ENCODE results near the gene EFCAB6. TPM values are rescaled to one million over a fixed set of nuclear protein-coding genes. Genes with fewer than 3 reads are reported as not detected.

Gene EFCAB6
- total and polyA plus RNA-seq, 4 experiments from 2014 or later = 0.15 to 0.91 (median 0.84) TPM; not detected in 1

- Mint-ChIP-seq H3K36me3 (no peaks in the 10 kb centered on the region), H3K9me3 (no peaks in the 10 kb centered on the region), H3K4me1 (no peaks in the 10 kb centered on the region), H3K27ac (no peak overlapping the region), H3K27me3 (peaks cover 0 to 1% of the 10 kb centered on the region in 2 donors), H3K4me3 (no peak overlapping the region)
- Histone ChIP-seq H3K27me3 (ENCODE audit: insufficient read depth, low read length) (no peaks in the 10 kb centered on the region), H3K9me3 (ENCODE audit: control insufficient read depth in 1 of 2, low read length in 2 of 2) (no peaks in the 10 kb centered on the region), H3K27ac (ENCODE audit: low read depth, low read length) (no peak overlapping the region), H3K4me3 (ENCODE audit: low read length in 2 of 2) (no peak overlapping the region), H3K36me3 (ENCODE audit: insufficient read depth, low read length) (no peaks in the 10 kb centered on the region), H3K4me1 (ENCODE audit: insufficient read depth, low read length) (no peaks in the 10 kb centered on the region)
- intact Hi-C loops (cut with micrococcal nuclease) = no loop called here
- POLR2A ChIA-PET (ENCODE audit: partially characterized antibody) = no interaction called here
- CTCF ChIA-PET (ENCODE audit: partially characterized antibody) = interaction anchor here (1.0 kb wide), 1 partner anchor 387 kb away, joined by 3 read pairs; no protein-coding TSS in a partner anchor
- no peak for DNase-seq
Observed at GRCh38 chr22:43497956-43498855, 313.9 kb downstream of the EFCAB6 start.

- peaks cover 0 to 3% (median 0%) of the 10 kb centered on the region in 8 donors for H3K9me3 Mint-ChIP-seq
- Histone ChIP-seq H3K36me3 (ENCODE audit: insufficient read depth, low read length) (no peaks in the 10 kb centered on the region), H3K27ac (ENCODE audit: low read depth, low read length) (no peak overlapping the region), H3K9me3 (ENCODE audit: control insufficient read depth in 1 of 2, low read length in 2 of 2) (no peaks in the 10 kb centered on the region), H3K27me3 (ENCODE audit: insufficient read depth, low read length) (no peaks in the 10 kb centered on the region), H3K4me1 (ENCODE audit: insufficient read depth, low read length) (no peaks in the 10 kb centered on the region), H3K4me3 (ENCODE audit: low read length in 2 of 2) (no peak overlapping the region)
- no peaks in the 10 kb centered on the region for H3K36me3 Mint-ChIP-seq
- no peak overlapping the region for H3K27ac Mint-ChIP-seq
- peaks cover 0 to 1% of the 10 kb centered on the region in 2 donors for H3K27me3 Mint-ChIP-seq
- no peak for DNase-seq
- H3K4me3 Mint-ChIP-seq = no peak overlapping the region
- POLR2A ChIA-PET (ENCODE audit: partially characterized antibody) = no interaction called here
- H3K4me1 Mint-ChIP-seq = no peaks in the 10 kb centered on the region
- CTCF ChIA-PET (ENCODE audit: partially characterized antibody) = no interaction called here
- intact Hi-C loops (cut with micrococcal nuclease) = no loop called here
Observed at GRCh38 chr22:43493297-43493696, 318.8 kb downstream of the EFCAB6 start.

- no peaks in the 10 kb centered on the region for H3K27me3 ChIP-seq (ENCODE audit: insufficient read depth, low read length)
- H3K36me3 ChIP-seq (ENCODE audit: insufficient read depth, low read length) = no peaks in the 10 kb centered on the region
- Mint-ChIP-seq H3K36me3 (no peaks in the 10 kb centered on the region), H3K27me3 (peaks cover 0 to 1% of the 10 kb centered on the region in 2 donors), H3K27ac (no peak overlapping the region), H3K9me3 (peaks cover 0 to 3% (median 0%) of the 10 kb centered on the region in 8 donors), H3K4me3 (no peak overlapping the region), H3K4me1 (no peaks in the 10 kb centered on the region)
- H3K27ac ChIP-seq (ENCODE audit: low read depth, low read length) = no peak overlapping the region
- H3K4me3 ChIP-seq (ENCODE audit: low read length in 2 of 2) = no peak overlapping the region
- DNase-seq = no peak
- intact Hi-C loops (cut with micrococcal nuclease) = no loop called here
- CTCF ChIA-PET (ENCODE audit: partially characterized antibody) = no interaction called here
- H3K4me1 ChIP-seq (ENCODE audit: insufficient read depth, low read length) = no peaks in the 10 kb centered on the region
- POLR2A ChIA-PET (ENCODE audit: partially characterized antibody) = no interaction called here
- no peaks in the 10 kb centered on the region for H3K9me3 ChIP-seq (ENCODE audit: control insufficient read depth in 1 of 2, low read length in 2 of 2)
Observed at GRCh38 chr22:43491737-43492136, 320.4 kb downstream of the EFCAB6 start.

- Mint-ChIP-seq H3K27ac (no peak overlapping the region), H3K4me3 (no peak overlapping the region), H3K4me1 (no peaks in the 10 kb centered on the region), H3K27me3 (peaks cover 0 to 1% of the 10 kb centered on the region in 2 donors), H3K36me3 (no peaks in the 10 kb centered on the region), H3K9me3 (peaks cover 0 to 3% (median 0%) of the 10 kb centered on the region in 8 donors)
- H3K9me3 ChIP-seq (ENCODE audit: control insufficient read depth in 1 of 2, low read length in 2 of 2) = no peaks in the 10 kb centered on the region
- intact Hi-C loops (cut with micrococcal nuclease) = no loop called here
- no peaks in the 10 kb centered on the region for H3K4me1 ChIP-seq (ENCODE audit: insufficient read depth, low read length)
- DNase-seq = no peak
- no peaks in the 10 kb centered on the region for H3K36me3 ChIP-seq (ENCODE audit: insufficient read depth, low read length)
- H3K27me3 ChIP-seq (ENCODE audit: insufficient read depth, low read length) = no peaks in the 10 kb centered on the region
- CTCF ChIA-PET (ENCODE audit: partially characterized antibody) = no interaction called here
- no peak overlapping the region for H3K27ac ChIP-seq (ENCODE audit: low read depth, low read length)
- H3K4me3 ChIP-seq (ENCODE audit: low read length in 2 of 2) = no peak overlapping the region
- POLR2A ChIA-PET (ENCODE audit: partially characterized antibody) = no interaction called here
Observed at GRCh38 chr22:43491177-43491576, 320.9 kb downstream of the EFCAB6 start.

- Histone ChIP-seq H3K27ac (ENCODE audit: low read depth, low read length) (no peak overlapping the region), H3K27me3 (ENCODE audit: insufficient read depth, low read length) (no peaks in the 10 kb centered on the region), H3K4me1 (ENCODE audit: insufficient read depth, low read length) (no peaks in the 10 kb centered on the region), H3K9me3 (ENCODE audit: control insufficient read depth in 1 of 2, low read length in 2 of 2) (no peaks in the 10 kb centered on the region), H3K4me3 (ENCODE audit: low read length in 2 of 2) (no peak overlapping the region), H3K36me3 (ENCODE audit: insufficient read depth, low read length) (no peaks in the 10 kb centered on the region)
- H3K4me3 Mint-ChIP-seq = no peak overlapping the region
- peaks cover 0 to 3% (median 0%) of the 10 kb centered on the region in 8 donors for H3K9me3 Mint-ChIP-seq
- H3K36me3 Mint-ChIP-seq = no peaks in the 10 kb centered on the region
- intact Hi-C loops (cut with micrococcal nuclease) = no loop called here
- no peak for DNase-seq
- POLR2A ChIA-PET (ENCODE audit: partially characterized antibody) = no interaction called here
- H3K27ac Mint-ChIP-seq = no peak overlapping the region
- H3K27me3 Mint-ChIP-seq = peaks cover 0 to 1% of the 10 kb centered on the region in 2 donors
- CTCF ChIA-PET (ENCODE audit: partially characterized antibody) = no interaction called here
- H3K4me1 Mint-ChIP-seq = no peaks in the 10 kb centered on the region
Observed at GRCh38 chr22:43490311-43490710, 321.8 kb downstream of the EFCAB6 start.

GRCh38 chr22:43488937-43489336 lies 323.2 kb downstream of the EFCAB6 start:
- POLR2A ChIA-PET (ENCODE audit: partially characterized antibody) = no interaction called here

GRCh38 chr22:43488031-43488866 lies 323.9 kb downstream of the EFCAB6 start:
- Mint-ChIP-seq H3K4me1 (no peaks in the 10 kb centered on the region), H3K4me3 (no peak overlapping the region), H3K27ac (no peak overlapping the region), H3K9me3 (peaks cover 0 to 3% (median 0%) of the 10 kb centered on the region in 8 donors), H3K36me3 (no peaks in the 10 kb centered on the region), H3K27me3 (no peaks in the 10 kb centered on the region)
- Histone ChIP-seq H3K27ac (ENCODE audit: low read depth, low read length) (no peak overlapping the region), H3K36me3 (ENCODE audit: insufficient read depth, low read length) (no peaks in the 10 kb centered on the region), H3K9me3 (ENCODE audit: control insufficient read depth in 1 of 2, low read length in 2 of 2) (no peaks in the 10 kb centered on the region), H3K27me3 (ENCODE audit: insufficient read depth, low read length) (no peaks in the 10 kb centered on the region), H3K4me3 (ENCODE audit: low read length in 2 of 2) (no peak overlapping the region), H3K4me1 (ENCODE audit: insufficient read depth, low read length) (no peaks in the 10 kb centered on the region)
- intact Hi-C loops (cut with micrococcal nuclease) = no loop called here
- ChIA-PET POLR2A (ENCODE audit: partially characterized antibody) (no interaction called here), CTCF (ENCODE audit: partially characterized antibody) (no interaction called here)
- no peak for DNase-seq

More at GRCh38 chr22:43488937-43489336, 323.2 kb downstream of the EFCAB6 start:
- H3K27me3 Mint-ChIP-seq = no peaks in the 10 kb centered on the region
- CTCF ChIA-PET (ENCODE audit: partially characterized antibody) = no interaction called here
- H3K4me1 Mint-ChIP-seq = no peaks in the 10 kb centered on the region
- no peak overlapping the region for H3K27ac ChIP-seq (ENCODE audit: low read depth, low read length)
- H3K9me3 ChIP-seq (ENCODE audit: control insufficient read depth in 1 of 2, low read length in 2 of 2) = no peaks in the 10 kb centered on the region
- no peak for DNase-seq
- no peaks in the 10 kb centered on the region for H3K36me3 ChIP-seq (ENCODE audit: insufficient read depth, low read length)
- H3K4me3 Mint-ChIP-seq = no peak overlapping the region
- H3K27me3 ChIP-seq (ENCODE audit: insufficient read depth, low read length) = no peaks in the 10 kb centered on the region
- no peaks in the 10 kb centered on the region for H3K36me3 Mint-ChIP-seq
- H3K4me3 ChIP-seq (ENCODE audit: low read length in 2 of 2) = no peak overlapping the region
- H3K4me1 ChIP-seq (ENCODE audit: insufficient read depth, low read length) = no peaks in the 10 kb centered on the region
- intact Hi-C loops (cut with micrococcal nuclease) = no loop called here
- H3K27ac Mint-ChIP-seq = no peak overlapping the region
- H3K9me3 Mint-ChIP-seq = peaks cover 0 to 3% (median 0%) of the 10 kb centered on the region in 8 donors

Measured in CD4-positive, alpha-beta memory T cell (primary cell).